Measurements from ENCODE around the gene TLE2.

DNA sequence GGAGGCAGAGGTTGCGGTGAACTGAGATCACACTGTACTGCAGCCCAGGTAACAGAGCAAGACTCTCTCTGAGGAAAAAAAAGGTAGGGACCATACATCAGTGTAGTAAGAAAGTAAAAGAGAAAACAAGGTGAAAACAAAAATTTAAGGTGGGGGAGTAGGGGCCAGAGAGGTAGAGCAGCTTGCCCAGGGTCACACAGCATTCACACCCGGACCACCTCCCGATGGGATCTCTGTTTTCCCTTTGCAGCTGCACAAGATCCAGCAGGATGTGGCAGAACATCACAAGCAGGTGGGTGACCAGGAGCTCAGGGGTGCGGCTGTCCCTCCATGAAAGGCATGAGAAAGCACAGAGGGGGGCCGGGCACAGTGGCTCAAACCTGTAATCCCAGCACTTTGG lies 47.2 kb downstream of the TLE2 start:
- TF ChIP-seq, protein P1, sequence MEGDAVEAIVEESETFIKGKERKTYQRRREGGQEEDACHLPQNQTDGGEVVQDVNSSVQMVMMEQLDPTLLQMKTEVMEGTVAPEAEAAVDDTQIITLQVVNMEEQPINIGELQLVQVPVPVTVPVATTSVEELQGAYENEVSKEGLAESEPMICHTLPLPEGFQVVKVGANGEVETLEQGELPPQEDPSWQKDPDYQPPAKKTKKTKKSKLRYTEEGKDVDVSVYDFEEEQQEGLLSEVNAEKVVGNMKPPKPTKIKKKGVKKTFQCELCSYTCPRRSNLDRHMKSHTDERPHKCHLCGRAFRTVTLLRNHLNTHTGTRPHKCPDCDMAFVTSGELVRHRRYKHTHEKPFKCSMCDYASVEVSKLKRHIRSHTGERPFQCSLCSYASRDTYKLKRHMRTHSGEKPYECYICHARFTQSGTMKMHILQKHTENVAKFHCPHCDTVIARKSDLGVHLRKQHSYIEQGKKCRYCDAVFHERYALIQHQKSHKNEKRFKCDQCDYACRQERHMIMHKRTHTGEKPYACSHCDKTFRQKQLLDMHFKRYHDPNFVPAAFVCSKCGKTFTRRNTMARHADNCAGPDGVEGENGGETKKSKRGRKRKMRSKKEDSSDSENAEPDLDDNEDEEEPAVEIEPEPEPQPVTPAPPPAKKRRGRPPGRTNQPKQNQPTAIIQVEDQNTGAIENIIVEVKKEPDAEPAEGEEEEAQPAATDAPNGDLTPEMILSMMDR (IDR thresholded peaks at IDR 0.05), result no peak
- TF ChIP-seq, protein P2, sequence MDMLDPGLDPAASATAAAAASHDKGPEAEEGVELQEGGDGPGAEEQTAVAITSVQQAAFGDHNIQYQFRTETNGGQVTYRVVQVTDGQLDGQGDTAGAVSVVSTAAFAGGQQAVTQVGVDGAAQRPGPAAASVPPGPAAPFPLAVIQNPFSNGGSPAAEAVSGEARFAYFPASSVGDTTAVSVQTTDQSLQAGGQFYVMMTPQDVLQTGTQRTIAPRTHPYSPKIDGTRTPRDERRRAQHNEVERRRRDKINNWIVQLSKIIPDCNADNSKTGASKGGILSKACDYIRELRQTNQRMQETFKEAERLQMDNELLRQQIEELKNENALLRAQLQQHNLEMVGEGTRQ (IDR thresholded peaks at IDR 0.05; ENCODE audit: borderline replicate concordance, low read depth, low read length), result no peak
- no peak for TF ChIP-seq EP300 (IDR thresholded peaks at IDR 0.05; ENCODE audit: borderline replicate concordance in 1 of 2, low read depth in 1 of 2, low read length in 1 of 2)
- TF ChIP-seq TAF1 (IDR thresholded peaks at IDR 0.05; ENCODE audit: borderline replicate concordance, low read depth, low read length), result no peak
